OCI-M2 (cell line): Measurements from ENCODE around the gene BCL7A.

ENCODE experiments used
- DNase-seq: peaks from one replicate; lab custom pipeline; 2025; ENCODE audit not compliant: unreplicated experiment; lab: John Stamatoyannopoulos, UW

The BCL7A gene

GRCh38 chr12:121996945-121997612 is 24.6 kb upstream of the BCL7A start:
- no peak for DNase-seq

- DNase-seq = no peak
Observed at GRCh38 chr12:122001466-122002209, 20.0 kb upstream of the BCL7A start.

GRCh38 chr12:122003651-122004611 is 17.8 kb upstream of the BCL7A start:
- no peak for DNase-seq

- no peak for DNase-seq
Observed at GRCh38 chr12:122004633-122005071, 17.0 kb upstream of the BCL7A start.

- DNase-seq = no peak
Observed at GRCh38 chr12:122005252-122005776, 16.4 kb upstream of the BCL7A start.

- no peak for DNase-seq
Observed at GRCh38 chr12:122006186-122006926, 15.3 kb upstream of the BCL7A start.

GRCh38 chr12:122009741-122010140 is 11.9 kb upstream of the BCL7A start:
- DNase-seq = no peak

GRCh38 chr12:122012184-122012583 is 9.5 kb upstream of the BCL7A start:
- no peak for DNase-seq

GRCh38 chr12:122013136-122013535 is 8.5 kb upstream of the BCL7A start:
- no peak for DNase-seq

GRCh38 chr12:122013791-122014590 is 7.7 kb upstream of the BCL7A start:
- DNase-seq = no peak

GRCh38 chr12:122014781-122015180 is 6.9 kb upstream of the BCL7A start:
- no peak for DNase-seq

GRCh38 chr12:122018457-122018856 is 3.2 kb upstream of the BCL7A start:
- DNase-seq = no peak

GRCh38 chr12:122018937-122019336 is 2.7 kb upstream of the BCL7A start:
- no peak for DNase-seq

- no peak for DNase-seq
Observed at GRCh38 chr12:122020795-122021192, 890 bp upstream of the BCL7A start.

GRCh38 chr12:122021193-122021821 is 377 bp upstream of the BCL7A start:
- no peak for DNase-seq

- no peak for DNase-seq
Observed at GRCh38 chr12:122022393-122023338, 982 bp downstream of the BCL7A start.

GRCh38 chr12:122023339-122024131 is 1.9 kb downstream of the BCL7A start:
- DNase-seq = no peak
